Lower leg skin (tissue), 3 donors: ENCODE data around the gene AHNAK2.

Experiments
- CTCF ChIP-seq, 3 donors: fragments of 450-650 bp; IDR thresholded peaks; one replicate each; pipeline ENCODE4 v1.5.1; 2016; ENCODE audit warnings: antibody characterized with exemption in 3 of 3, mild to moderate bottlenecking in 3 of 3, moderate library complexity in 2 of 3
- POLR2A ChIP-seq, 2 donors: fragments of 450-650 bp; IDR thresholded peaks; one replicate each; pipeline ENCODE4 v1.6.1; 2016 to 2017; ENCODE audit warnings: antibody characterized with exemption in 2 of 2, mild to moderate bottlenecking in 1 of 2, moderate library complexity in 1 of 2

- TF ChIP-seq CTCF (IDR thresholded peaks at IDR 0.05), result no peak
- TF ChIP-seq POLR2A (IDR thresholded peaks at IDR 0.05), result no peak
Observed at GRCh38 chr14:105025429-105025828, 47.3 kb upstream of the AHNAK2 start.
